Brain microvascular endothelial cell (primary cell): ENCODE results near the gene GPAM.

ENCODE experiments used
- DNase-seq: peaks from one replicate; pipeline ENCODE4 v3.0.0-alpha.2; 2020
- H3K27ac ChIP-seq: fragments of 250-450 bp; sonication (Bioruptor Pico); 2 replicates; pipeline ENCODE4 v1.5.1; 2020; ENCODE audit warnings: mild to moderate bottlenecking, moderate library complexity
- H3K27me3 ChIP-seq: fragments of 250-450 bp; sonication (Bioruptor Pico); replicated peaks from 2 replicates; pipeline ENCODE4 v1.5.1; 2020; ENCODE audit warnings: mild to moderate bottlenecking
- H3K36me3 ChIP-seq: fragments of 250-450 bp; sonication (Bioruptor Pico); replicated peaks from 2 replicates; pipeline ENCODE4 v1.5.1; 2020; ENCODE audit warnings: mild to moderate bottlenecking
- H3K4me3 ChIP-seq: 2 replicates; pipeline ENCODE4 v1.5.1; 2011; ENCODE audit warnings: low read depth, mild to moderate bottlenecking, control low read depth, low read length, moderate library complexity
- in situ Hi-C: cut with HindIII; loops from 2 replicates; pipeline ENCODE4 v1.10.0; 2017; ENCODE audit warnings: low sequenced_read_pairs, low pct_ligation_motif_present
- TF ChIP-seq, protein P1 (sequence below): IDR thresholded peaks from 2 replicates; pipeline ENCODE4 v1.5.1; 2011; ENCODE audit warnings: low read depth, mild to moderate bottlenecking, moderate library complexity, low read length, control low read depth, inconsistent platforms; ENCODE audit errors: missing control alignments

The GPAM gene

GRCh38 chr10:112224933-112225529 lies 41.5 kb upstream of the GPAM start:
- TF ChIP-seq, protein P1, sequence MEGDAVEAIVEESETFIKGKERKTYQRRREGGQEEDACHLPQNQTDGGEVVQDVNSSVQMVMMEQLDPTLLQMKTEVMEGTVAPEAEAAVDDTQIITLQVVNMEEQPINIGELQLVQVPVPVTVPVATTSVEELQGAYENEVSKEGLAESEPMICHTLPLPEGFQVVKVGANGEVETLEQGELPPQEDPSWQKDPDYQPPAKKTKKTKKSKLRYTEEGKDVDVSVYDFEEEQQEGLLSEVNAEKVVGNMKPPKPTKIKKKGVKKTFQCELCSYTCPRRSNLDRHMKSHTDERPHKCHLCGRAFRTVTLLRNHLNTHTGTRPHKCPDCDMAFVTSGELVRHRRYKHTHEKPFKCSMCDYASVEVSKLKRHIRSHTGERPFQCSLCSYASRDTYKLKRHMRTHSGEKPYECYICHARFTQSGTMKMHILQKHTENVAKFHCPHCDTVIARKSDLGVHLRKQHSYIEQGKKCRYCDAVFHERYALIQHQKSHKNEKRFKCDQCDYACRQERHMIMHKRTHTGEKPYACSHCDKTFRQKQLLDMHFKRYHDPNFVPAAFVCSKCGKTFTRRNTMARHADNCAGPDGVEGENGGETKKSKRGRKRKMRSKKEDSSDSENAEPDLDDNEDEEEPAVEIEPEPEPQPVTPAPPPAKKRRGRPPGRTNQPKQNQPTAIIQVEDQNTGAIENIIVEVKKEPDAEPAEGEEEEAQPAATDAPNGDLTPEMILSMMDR = no peak
- Histone ChIP-seq H3K36me3 (no peaks in the 10 kb centered on the region), H3K27me3 (no peaks in the 10 kb centered on the region), H3K4me3 (no peak overlapping the region), H3K27ac (no peak overlapping the region)
- in situ Hi-C loops = no loop called here
- no peak for DNase-seq

DNA sequence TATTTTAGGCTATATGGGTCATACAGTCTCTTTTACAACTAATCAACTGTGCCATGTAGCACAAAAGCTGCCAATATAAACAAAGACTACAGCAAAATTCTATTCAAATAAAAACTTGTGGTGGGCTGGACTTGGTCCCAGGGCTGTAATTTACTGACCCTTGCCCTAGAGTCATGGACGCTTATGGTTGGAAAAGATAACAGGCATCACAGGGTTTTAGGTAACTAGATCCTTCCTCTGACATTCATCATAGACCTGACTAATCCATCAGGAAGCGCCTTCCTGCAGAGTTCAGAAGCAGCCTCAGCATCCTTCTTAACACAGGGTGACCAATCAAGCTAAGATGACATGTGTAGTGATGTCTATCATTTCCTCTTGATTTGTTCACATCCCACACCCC lies 40.2 kb upstream of the GPAM start:
- no peak for DNase-seq
- no peaks in the 10 kb centered on the region for H3K27me3 ChIP-seq
- no peak overlapping the region for H3K27ac ChIP-seq
- in situ Hi-C loops = no loop called here
- no peaks in the 10 kb centered on the region for H3K36me3 ChIP-seq
- H3K4me3 ChIP-seq = no peak overlapping the region
- TF ChIP-seq, protein P1 = no peak

GRCh38 chr10:112222799-112223198 lies 39.2 kb upstream of the GPAM start:
- H3K4me3 ChIP-seq = no peak overlapping the region
- no peak overlapping the region for H3K27ac ChIP-seq
- no peaks in the 10 kb centered on the region for H3K36me3 ChIP-seq
- DNase-seq = no peak
- TF ChIP-seq, protein P1 = no peak
- in situ Hi-C loops = no loop called here
- no peaks in the 10 kb centered on the region for H3K27me3 ChIP-seq

DNA sequence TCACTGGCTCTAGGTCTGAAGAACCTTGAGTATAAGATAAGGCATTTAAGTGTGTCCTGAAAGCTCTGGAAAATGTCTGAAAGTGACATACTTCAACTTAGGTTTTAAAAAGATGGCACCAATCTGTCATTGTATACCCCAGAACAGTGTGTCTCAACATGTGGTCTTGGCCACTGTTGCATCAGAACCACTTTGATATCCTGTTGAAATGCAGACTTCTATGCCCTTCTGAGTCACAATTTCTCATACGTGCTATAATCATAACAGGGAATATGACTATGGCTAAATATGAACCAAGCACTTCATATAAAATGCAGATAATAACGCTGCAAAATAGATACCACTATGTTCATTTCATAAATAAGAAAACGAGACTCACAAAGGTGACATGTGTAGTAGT lies 38.0 kb upstream of the GPAM start:
- TF ChIP-seq, protein P1 = no peak
- in situ Hi-C loops = no loop called here
- H3K36me3 ChIP-seq = no peaks in the 10 kb centered on the region
- no peak overlapping the region for H3K27ac ChIP-seq
- no peak for DNase-seq
- H3K4me3 ChIP-seq = no peak overlapping the region
- H3K27me3 ChIP-seq = no peaks in the 10 kb centered on the region

- in situ Hi-C loops = no loop called here
- Histone ChIP-seq H3K27ac (no peak overlapping the region), H3K27me3 (no peaks in the 10 kb centered on the region), H3K36me3 (no peaks in the 10 kb centered on the region), H3K4me3 (no peak overlapping the region)
- TF ChIP-seq, protein P1 = no peak
- no peak for DNase-seq
Observed at GRCh38 chr10:112218960-112219359, 35.4 kb upstream of the GPAM start.

GRCh38 chr10:112218036-112218390 lies 34.4 kb upstream of the GPAM start:
- no peak for DNase-seq
- in situ Hi-C loops = no loop called here
- no peaks in the 10 kb centered on the region for H3K27me3 ChIP-seq
- no peak overlapping the region for H3K27ac ChIP-seq
- TF ChIP-seq, protein P1 = no peak
- no peaks in the 10 kb centered on the region for H3K36me3 ChIP-seq
- H3K4me3 ChIP-seq = no peak overlapping the region
